ENCODE data around the gene RBM48.

The RBM48 gene

GRCh38 chr7:92485267-92485892 lies 43.2 kb upstream of the RBM48 start:
- no peak overlapping the region for H2BK120ac ChIP-seq (ENCODE audit: insufficient read depth, low read length, poor library complexity)
- WGBS (ENCODE audit: extremely low coverage, insufficient coverage, insufficient read length), result no CpG with 5 or more reads among the region's 2 CpGs
- H3K4ac ChIP-seq (ENCODE audit: low read depth, low read length), result no peak overlapping the region
- no peaks in the 10 kb centered on the region for H3K9me3 ChIP-seq (ENCODE audit: insufficient read depth, low read depth, low read length)
- H3K27ac ChIP-seq (ENCODE audit: low read depth, low read length), result no peak overlapping the region
- peaks cover 0 to 3% of the 10 kb centered on the region in 2 experiments for H3K36me3 ChIP-seq (ENCODE audit: control insufficient read depth in 1 of 2, insufficient read depth in 2 of 2, low read length in 2 of 2)
- no peak for DNase-seq
- no peak overlapping the region for H4K8ac ChIP-seq (ENCODE audit: low read depth, low read length)
- no peak overlapping the region for H3K14ac ChIP-seq (ENCODE audit: low read length)
- H3K79me2 ChIP-seq (ENCODE audit: control insufficient read depth, insufficient read depth, low read length, poor library complexity), result no peaks in the 10 kb centered on the region
- no peak overlapping the region for H4K91ac ChIP-seq (ENCODE audit: low read depth, low read length)
- H3K4me1 ChIP-seq (ENCODE audit: control insufficient read depth in 1 of 2, insufficient read depth in 2 of 2, low read length in 2 of 2), result no peaks in the 10 kb centered on the region
- H2BK5ac ChIP-seq (ENCODE audit: low read depth, low read length, poor library complexity), result no peak overlapping the region
- no peak overlapping the region for H3K18ac ChIP-seq (ENCODE audit: low read length)
- H3K79me1 ChIP-seq (ENCODE audit: low read length), result no peaks in the 10 kb centered on the region
- H3K27me3 ChIP-seq (ENCODE audit: insufficient read depth, low read length), result no peaks in the 10 kb centered on the region
- H4K12ac ChIP-seq (ENCODE audit: low read depth, low read length), result no peak overlapping the region
- no peak overlapping the region for H3K9ac ChIP-seq (ENCODE audit: low read length)
- no peak overlapping the region for H2AK5ac ChIP-seq (ENCODE audit: low read length)
- no peak overlapping the region for H2BK12ac ChIP-seq (ENCODE audit: low read length)
- H3K23ac ChIP-seq (ENCODE audit: low read length), result no peak overlapping the region
- H3K4me2 ChIP-seq (ENCODE audit: low read length), result no peak overlapping the region
- H3K4me3 ChIP-seq (ENCODE audit: low read depth, low read length), result no peak overlapping the region
- H2AFZ ChIP-seq (ENCODE audit: insufficient read depth, low read length, poor library complexity), result no peak overlapping the region

GRCh38 chr7:92485974-92486373 lies 42.6 kb upstream of the RBM48 start:
- DNase-seq, result no peak
- Histone ChIP-seq H4K8ac (ENCODE audit: low read depth, low read length) (no peak overlapping the region), H3K4me1 (ENCODE audit: control insufficient read depth in 1 of 2, insufficient read depth in 2 of 2, low read length in 2 of 2) (no peaks in the 10 kb centered on the region), H3K9me3 (ENCODE audit: insufficient read depth, low read depth, low read length) (no peaks in the 10 kb centered on the region), H3K36me3 (ENCODE audit: control insufficient read depth in 1 of 2, insufficient read depth in 2 of 2, low read length in 2 of 2) (peaks cover 0 to 3% of the 10 kb centered on the region in 2 experiments), H3K79me1 (ENCODE audit: low read length) (no peaks in the 10 kb centered on the region), H4K12ac (ENCODE audit: low read depth, low read length) (no peak overlapping the region), H3K27ac (ENCODE audit: low read depth, low read length) (no peak overlapping the region), H3K9ac (ENCODE audit: low read length) (no peak overlapping the region), H2AFZ (ENCODE audit: insufficient read depth, low read length, poor library complexity) (no peak overlapping the region), H3K18ac (ENCODE audit: low read length) (no peak overlapping the region), H2AK5ac (ENCODE audit: low read length) (no peak overlapping the region), H3K4me3 (ENCODE audit: low read depth, low read length) (no peak overlapping the region), H3K23ac (ENCODE audit: low read length) (no peak overlapping the region), H3K14ac (ENCODE audit: low read length) (no peak overlapping the region), H4K91ac (ENCODE audit: low read depth, low read length) (no peak overlapping the region), H3K4me2 (ENCODE audit: low read length) (no peak overlapping the region), H3K4ac (ENCODE audit: low read depth, low read length) (no peak overlapping the region), H2BK120ac (ENCODE audit: insufficient read depth, low read length, poor library complexity) (no peak overlapping the region), H2BK5ac (ENCODE audit: low read depth, low read length, poor library complexity) (no peak overlapping the region), H3K79me2 (ENCODE audit: control insufficient read depth, insufficient read depth, low read length, poor library complexity) (no peaks in the 10 kb centered on the region), H3K27me3 (ENCODE audit: insufficient read depth, low read length) (no peaks in the 10 kb centered on the region), H2BK12ac (ENCODE audit: low read length) (no peak overlapping the region)
- WGBS (ENCODE audit: extremely low coverage, insufficient coverage, insufficient read length), result no CpG with 5 or more reads among the region's 2 CpGs

GRCh38 chr7:92487804-92488203 lies 40.8 kb upstream of the RBM48 start:
- Histone ChIP-seq H3K4ac (ENCODE audit: low read depth, low read length) (no peak overlapping the region), H4K8ac (ENCODE audit: low read depth, low read length) (no peak overlapping the region), H3K79me2 (ENCODE audit: control insufficient read depth, insufficient read depth, low read length, poor library complexity) (no peaks in the 10 kb centered on the region), H2BK120ac (ENCODE audit: insufficient read depth, low read length, poor library complexity) (no peak overlapping the region), H3K4me1 (ENCODE audit: control insufficient read depth in 1 of 2, insufficient read depth in 2 of 2, low read length in 2 of 2) (no peaks in the 10 kb centered on the region), H3K18ac (ENCODE audit: low read length) (no peak overlapping the region), H4K91ac (ENCODE audit: low read depth, low read length) (no peak overlapping the region), H2BK5ac (ENCODE audit: low read depth, low read length, poor library complexity) (no peak overlapping the region), H3K23ac (ENCODE audit: low read length) (no peak overlapping the region), H2BK12ac (ENCODE audit: low read length) (no peak overlapping the region), H3K27me3 (ENCODE audit: insufficient read depth, low read length) (no peaks in the 10 kb centered on the region), H3K27ac (ENCODE audit: low read depth, low read length) (no peak overlapping the region), H3K9ac (ENCODE audit: low read length) (no peak overlapping the region), H3K4me3 (ENCODE audit: low read depth, low read length) (no peak overlapping the region), H3K9me3 (ENCODE audit: insufficient read depth, low read depth, low read length) (no peaks in the 10 kb centered on the region), H3K36me3 (ENCODE audit: control insufficient read depth in 1 of 2, insufficient read depth in 2 of 2, low read length in 2 of 2) (peaks cover 0 to 8% of the 10 kb centered on the region in 2 experiments), H2AK5ac (ENCODE audit: low read length) (no peak overlapping the region), H3K4me2 (ENCODE audit: low read length) (no peak overlapping the region), H4K12ac (ENCODE audit: low read depth, low read length) (no peak overlapping the region), H2AFZ (ENCODE audit: insufficient read depth, low read length, poor library complexity) (no peak overlapping the region), H3K14ac (ENCODE audit: low read length) (no peak overlapping the region), H3K79me1 (ENCODE audit: low read length) (no peaks in the 10 kb centered on the region)
- no peak for DNase-seq

DNA sequence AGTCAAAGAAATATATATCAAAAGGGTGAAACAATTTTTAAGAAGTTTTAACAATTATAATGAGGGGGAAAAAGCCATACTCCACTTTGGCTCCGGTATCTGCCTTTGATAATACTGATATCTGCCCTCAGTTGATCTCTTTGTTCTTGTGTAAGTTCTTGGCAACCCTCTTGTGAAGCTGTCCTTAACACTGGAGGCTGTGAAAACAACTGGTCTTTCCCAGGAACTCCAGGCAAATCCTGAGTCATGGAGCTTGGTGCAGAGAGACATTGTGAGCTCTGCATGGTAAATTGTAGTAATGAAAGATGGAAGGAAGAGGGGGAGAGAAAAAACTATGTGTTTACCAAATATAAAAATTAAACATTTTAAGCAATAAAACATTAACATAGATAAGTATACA lies 39.0 kb upstream of the RBM48 start:
- H3K4me2 ChIP-seq (ENCODE audit: low read length), result no peak overlapping the region
- no peaks in the 10 kb centered on the region for H3K79me2 ChIP-seq (ENCODE audit: control insufficient read depth, insufficient read depth, low read length, poor library complexity)
- no peak overlapping the region for H2AK5ac ChIP-seq (ENCODE audit: low read length)
- H2AFZ ChIP-seq (ENCODE audit: insufficient read depth, low read length, poor library complexity), result no peak overlapping the region
- H3K27me3 ChIP-seq (ENCODE audit: insufficient read depth, low read length), result no peaks in the 10 kb centered on the region
- H3K9me3 ChIP-seq (ENCODE audit: insufficient read depth, low read depth, low read length), result no peaks in the 10 kb centered on the region
- no peak overlapping the region for H3K18ac ChIP-seq (ENCODE audit: low read length)
- no peak overlapping the region for H2BK12ac ChIP-seq (ENCODE audit: low read length)
- no peak overlapping the region for H3K4me3 ChIP-seq (ENCODE audit: low read depth, low read length)
- no peak overlapping the region for H3K14ac ChIP-seq (ENCODE audit: low read length)
- no peaks in the 10 kb centered on the region for H3K4me1 ChIP-seq (ENCODE audit: control insufficient read depth in 1 of 2, insufficient read depth in 2 of 2, low read length in 2 of 2)
- H3K4ac ChIP-seq (ENCODE audit: low read depth, low read length), result no peak overlapping the region
- no CpG with 5 or more reads among the region's 1 CpG for WGBS (ENCODE audit: extremely low coverage, insufficient coverage, insufficient read length)
- no peak for DNase-seq
- H3K36me3 ChIP-seq (ENCODE audit: control insufficient read depth in 1 of 2, insufficient read depth in 2 of 2, low read length in 2 of 2), result peaks cover 1 to 8% of the 10 kb centered on the region in 2 experiments
- no peak overlapping the region for H3K23ac ChIP-seq (ENCODE audit: low read length)
- no peak overlapping the region for H3K9ac ChIP-seq (ENCODE audit: low read length)
- no peaks in the 10 kb centered on the region for H3K79me1 ChIP-seq (ENCODE audit: low read length)
- no peak overlapping the region for H4K12ac ChIP-seq (ENCODE audit: low read depth, low read length)
- no peak overlapping the region for H4K91ac ChIP-seq (ENCODE audit: low read depth, low read length)
- no peak overlapping the region for H2BK120ac ChIP-seq (ENCODE audit: insufficient read depth, low read length, poor library complexity)
- H3K27ac ChIP-seq (ENCODE audit: low read depth, low read length), result no peak overlapping the region
- no peak overlapping the region for H4K8ac ChIP-seq (ENCODE audit: low read depth, low read length)
- no peak overlapping the region for H2BK5ac ChIP-seq (ENCODE audit: low read depth, low read length, poor library complexity)

Data from trophoblast cell (in vitro differentiated cells and primary cell).